GM21717 (cell line): ENCODE measurements around the gene KAZN.

Experiments used
- ATAC-seq: cut with Tn5 transposase; IDR thresholded peaks from one replicate; pipeline ENCODE4 v1.9.1; 2021; ENCODE audit warnings: mild to moderate bottlenecking, moderate library complexity; ENCODE audit not compliant: unreplicated experiment

Gene KAZN

GRCh38 chr1:14844356-14844755 is 245.9 kb downstream of the KAZN start:
- ATAC-seq: no peak

- ATAC-seq: no peak
Measured at GRCh38 chr1:14844923-14845617, 246.6 kb downstream of the KAZN start.

DNA sequence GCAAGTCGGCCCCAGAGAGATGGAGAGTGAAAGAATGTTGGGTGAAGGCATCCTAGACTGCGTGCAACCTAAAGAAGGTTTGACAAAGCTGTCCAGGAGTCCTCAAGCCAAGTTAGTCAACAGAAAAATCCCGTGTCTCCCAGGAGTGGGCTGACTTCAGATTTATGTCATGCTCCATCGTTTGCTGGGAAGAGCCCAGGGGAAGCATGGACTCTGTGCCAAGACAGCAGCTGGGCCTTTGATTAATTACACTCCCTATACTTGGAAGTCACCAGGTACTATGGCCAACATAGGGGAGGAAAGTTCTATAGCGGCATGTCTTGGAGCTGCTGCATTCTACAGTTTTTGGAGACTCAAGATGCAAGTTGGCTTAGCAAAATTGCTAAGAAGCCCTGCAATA is 247.4 kb downstream of the KAZN start:
- no peak for ATAC-seq

DNA sequence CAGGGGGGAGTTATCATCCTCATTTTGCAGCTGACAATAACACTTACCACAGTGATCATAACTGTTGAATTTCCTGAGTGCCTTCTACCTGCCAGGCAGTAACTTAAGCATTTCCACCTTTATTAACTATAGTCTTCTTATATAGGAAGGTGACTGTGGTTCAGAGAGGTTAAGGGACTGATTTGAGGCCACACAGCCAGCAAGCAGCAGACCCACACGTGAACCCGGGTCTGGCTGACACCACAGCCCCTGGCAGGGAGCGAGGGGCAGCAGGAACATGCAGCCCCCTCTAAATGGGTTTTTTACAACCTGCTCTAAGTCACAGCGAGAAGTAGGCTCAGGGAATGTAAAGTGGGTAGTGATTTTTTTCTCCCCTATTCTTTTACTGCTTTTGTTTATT is 248.2 kb downstream of the KAZN start:
- no peak for ATAC-seq

DNA sequence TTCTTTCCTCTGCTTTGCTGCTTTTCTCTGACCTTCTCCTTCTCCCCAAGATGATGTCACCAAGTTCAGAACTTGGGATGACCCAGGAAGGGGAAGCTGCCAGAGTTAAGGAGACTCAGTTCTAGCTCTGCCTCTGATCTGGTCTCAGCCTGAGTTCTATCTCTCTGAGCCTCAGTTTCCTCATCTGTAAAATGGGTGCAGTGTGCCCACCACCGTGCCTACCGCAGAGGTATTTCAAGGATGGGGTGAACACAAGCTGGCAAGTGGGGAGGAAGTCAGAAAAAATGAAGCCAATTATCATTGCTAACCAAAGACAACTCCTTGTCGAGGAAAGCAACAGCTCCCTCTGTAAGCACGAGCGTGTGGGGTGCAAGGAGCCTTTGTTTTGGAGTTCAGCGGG is 249.7 kb downstream of the KAZN start:
- no peak for ATAC-seq

DNA sequence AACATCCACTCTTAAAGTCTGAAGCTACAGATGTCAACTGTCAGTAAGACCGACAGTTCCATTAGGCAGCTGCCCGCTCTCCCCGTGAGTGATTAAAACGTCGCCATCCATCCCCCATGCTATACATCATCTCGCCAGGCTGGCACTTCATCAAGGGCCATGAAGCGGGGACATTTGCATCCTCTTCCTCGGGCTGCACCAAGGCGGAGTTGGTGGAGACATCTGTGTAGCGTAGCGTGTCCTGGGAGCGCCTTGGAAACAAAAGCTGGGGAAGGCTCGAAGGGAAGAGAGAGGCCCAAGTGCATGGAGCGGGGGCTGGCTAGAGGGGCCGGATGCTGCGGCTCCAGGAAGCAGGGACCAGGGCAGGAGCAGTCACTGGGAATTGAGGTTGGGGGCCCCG is 250.1 kb downstream of the KAZN start:
- ATAC-seq: no peak

- ATAC-seq: no peak
Measured at GRCh38 chr1:14849038-14849437, 250.6 kb downstream of the KAZN start.

DNA sequence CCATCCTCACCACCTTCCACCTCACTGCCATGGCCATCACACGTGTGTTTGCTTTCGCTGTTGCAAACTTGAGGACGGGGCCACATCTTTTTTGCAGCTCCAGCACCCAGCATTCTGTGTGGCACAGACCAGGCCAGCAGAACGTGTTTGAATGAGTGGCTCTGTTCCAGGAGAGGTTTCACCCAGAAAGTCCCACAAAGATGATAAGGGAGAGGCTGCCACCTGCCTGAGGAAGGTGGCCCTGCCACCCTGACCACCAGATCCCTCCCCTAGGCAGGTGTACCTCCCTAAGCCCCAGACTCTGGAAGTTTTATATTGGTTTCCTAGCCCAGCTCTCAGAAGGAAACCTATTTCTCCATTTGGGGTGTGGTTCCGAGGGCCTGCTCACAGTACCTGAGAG is 252.1 kb downstream of the KAZN start:
- ATAC-seq: no peak

DNA sequence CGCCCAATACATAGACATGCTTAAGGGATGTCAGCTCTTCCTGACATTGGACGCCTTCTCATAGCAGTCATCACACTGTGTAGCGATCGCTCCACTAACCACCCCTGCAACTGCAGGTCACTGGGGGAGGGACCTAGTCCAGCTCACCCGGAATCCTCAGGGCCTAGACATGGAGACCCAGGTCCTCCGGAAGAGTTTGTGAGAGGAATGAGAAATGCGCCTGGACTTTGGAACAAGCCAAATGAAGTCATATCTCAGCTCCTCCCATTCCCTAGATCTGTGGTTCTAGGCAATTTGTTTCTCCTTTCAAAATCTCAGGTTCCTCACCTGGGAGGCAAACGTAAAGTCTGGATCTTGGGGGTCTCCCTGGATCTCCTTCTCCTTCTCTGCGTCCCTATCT is 253.3 kb downstream of the KAZN start:
- ATAC-seq: no peak

- no peak for ATAC-seq
Measured at GRCh38 chr1:14852291-14852690, 253.8 kb downstream of the KAZN start.

DNA sequence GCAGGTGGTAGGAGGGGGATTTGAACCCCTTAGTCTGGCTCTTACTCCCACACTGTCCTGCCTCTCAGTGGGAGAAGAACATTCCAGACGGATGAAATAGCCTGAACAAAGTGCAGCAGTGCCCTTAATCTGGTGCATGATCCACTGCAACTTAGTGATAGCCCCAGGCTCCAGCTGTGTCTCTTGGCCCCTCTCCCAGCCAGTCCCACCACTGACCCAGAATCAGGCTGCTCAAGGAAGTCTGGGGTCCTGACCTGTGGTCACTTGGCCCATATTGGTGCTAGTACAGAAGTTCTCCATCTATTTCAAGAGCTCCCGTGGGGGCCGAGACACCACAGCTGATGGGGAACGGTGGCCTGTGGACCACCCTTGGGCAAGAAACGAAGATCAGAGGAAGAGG is 255.0 kb downstream of the KAZN start:
- ATAC-seq: no peak

DNA sequence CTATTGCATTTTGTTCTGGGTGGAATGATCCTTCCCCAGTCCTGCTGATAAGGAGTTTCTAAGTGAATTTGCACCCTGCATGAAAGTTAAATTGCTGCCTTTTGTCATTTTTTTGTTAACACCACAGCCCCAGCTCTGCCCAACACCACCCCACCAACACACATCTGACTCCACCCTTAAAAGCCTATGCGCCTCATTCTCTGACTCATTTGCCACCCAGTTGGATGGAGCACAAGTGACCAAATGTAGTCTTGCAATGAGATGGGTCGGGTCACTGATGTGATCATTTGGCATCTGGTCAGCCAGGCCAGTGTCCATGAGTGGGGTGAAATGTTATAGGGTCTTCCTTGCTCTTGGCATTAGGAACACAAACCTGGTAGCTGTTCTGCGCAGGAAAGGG is 256.8 kb downstream of the KAZN start:
- no peak for ATAC-seq

DNA sequence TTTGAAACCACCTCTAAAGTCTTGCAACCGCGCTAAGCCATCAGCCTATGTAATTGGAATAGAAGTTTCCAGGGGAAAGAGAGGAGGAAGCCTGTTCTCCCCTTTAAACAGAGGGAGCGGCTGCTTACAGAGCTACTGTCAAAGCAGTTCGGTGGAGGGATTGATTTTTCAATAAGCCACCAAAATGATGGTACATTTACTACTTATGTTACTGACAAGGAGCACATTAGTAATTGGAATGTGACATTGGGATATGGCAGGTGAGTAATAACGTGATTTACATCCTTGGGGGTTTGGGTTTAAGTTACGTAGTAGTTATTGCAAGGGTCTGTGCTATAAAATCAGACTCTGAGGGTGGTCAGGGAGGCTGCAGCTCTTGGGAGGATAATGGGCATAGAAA is 257.3 kb downstream of the KAZN start:
- ATAC-seq: no peak

GRCh38 chr1:14857436-14858195 is 259.1 kb downstream of the KAZN start:
- no peak for ATAC-seq

GRCh38 chr1:14862114-14862771 is 263.8 kb downstream of the KAZN start:
- no peak for ATAC-seq

DNA sequence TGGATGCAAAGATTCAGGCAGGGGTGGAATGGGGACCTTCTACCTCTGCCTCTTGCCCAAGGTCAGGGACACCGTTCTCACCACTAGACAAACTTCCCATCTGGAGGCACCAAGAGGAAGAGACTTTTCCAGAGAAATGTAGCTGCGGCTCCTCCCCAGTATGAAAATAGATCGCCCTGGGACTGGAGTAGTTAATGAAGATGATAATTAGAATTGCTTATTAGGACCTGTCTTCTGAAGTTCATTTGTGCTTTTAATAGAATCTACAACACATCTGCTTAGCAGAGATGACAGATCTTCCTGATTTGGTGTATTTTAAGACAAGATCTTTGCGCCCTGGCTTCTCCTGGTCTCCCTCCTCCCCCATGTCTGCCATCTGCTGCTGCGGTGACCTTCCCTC is 266.6 kb downstream of the KAZN start:
- no peak for ATAC-seq

- no peak for ATAC-seq
Measured at GRCh38 chr1:14866911-14867612, 268.6 kb downstream of the KAZN start.

DNA sequence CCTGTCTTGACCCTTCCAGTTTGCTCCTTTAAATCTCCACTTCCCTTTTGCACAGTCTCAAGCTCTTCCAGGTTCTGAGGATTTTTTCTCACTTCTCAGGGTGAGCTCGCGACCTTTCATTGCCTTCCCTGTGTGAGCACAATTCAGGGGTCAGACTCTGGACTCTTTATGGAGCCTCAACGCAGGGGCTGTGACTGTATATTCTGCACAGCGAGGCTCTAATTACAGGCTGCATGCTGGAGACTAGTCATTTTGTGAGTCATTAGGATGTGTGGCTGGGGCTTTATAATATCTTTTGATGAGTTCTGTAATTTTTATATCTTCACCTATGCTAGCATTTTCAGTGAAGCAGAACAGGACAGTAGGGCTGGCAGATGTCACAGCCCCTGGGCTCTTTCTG is 270.7 kb downstream of the KAZN start:
- no peak for ATAC-seq

GRCh38 chr1:14871218-14871970 is 272.9 kb downstream of the KAZN start:
- no peak for ATAC-seq

DNA sequence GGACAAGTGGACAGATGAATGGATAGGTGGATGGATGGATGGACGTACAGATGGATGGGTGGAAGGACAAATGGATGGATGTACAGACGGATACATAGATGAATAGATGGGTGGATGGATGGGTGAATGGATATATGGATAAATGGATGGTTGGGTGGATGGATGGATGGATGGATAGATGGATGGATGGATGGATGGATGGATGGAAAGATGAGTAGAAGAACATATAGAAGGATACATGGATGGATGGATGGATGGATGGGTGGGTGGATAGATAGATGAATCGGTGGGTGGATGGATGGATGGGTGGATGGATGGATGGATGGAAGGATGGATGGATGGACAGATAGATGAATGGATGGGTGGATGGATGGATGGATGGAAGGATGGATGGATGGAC is 274.3 kb downstream of the KAZN start:
- ATAC-seq: no peak

- ATAC-seq: no peak
Measured at GRCh38 chr1:14873677-14874076, 275.2 kb downstream of the KAZN start.
